Sigmoid colon (tissue), 7 donors: ENCODE results near the gene PRXL2B. TPM values are rescaled to one million over a fixed set of nuclear protein-coding genes. Genes with fewer than 3 reads are reported as not detected.
A peak's percentile ranks its signal among the peaks of the same experiment; 100 is the strongest.

Experiments used
- DNase-seq: peaks from one replicate; pipeline ENCODE4 v3.0.0-alpha.2; 2019
- H3K27ac ChIP-seq, 4 donors: fragments of 200-600 bp; sonication (generic); one replicate each; pipeline ENCODE4 v1.5.1; 2016 to 2019; ENCODE audit warnings: mild to moderate bottlenecking in 1 of 4
- H3K27me3 ChIP-seq, 3 donors: fragments of 200-600 bp; sonication (generic); one replicate each; pipeline ENCODE4 v1.5.1; 2019; ENCODE audit warnings: mild to moderate bottlenecking in 1 of 3
- H3K36me3 ChIP-seq, 4 donors: fragments of 200-600 bp; sonication (generic); one replicate each; pipeline ENCODE4 v1.5.1; 2016 to 2019
- H3K4me1 ChIP-seq, 4 donors: fragments of 200-600 bp; sonication (generic); one replicate each; pipeline ENCODE4 v1.5.1; 2017 to 2019
- H3K4me3 ChIP-seq, 4 donors: fragments of 200-600 bp; sonication (generic); one replicate each; pipeline ENCODE4 v1.5.1; 2017 to 2019; ENCODE audit warnings: mild to moderate bottlenecking in 2 of 4, moderate library complexity in 1 of 4
- H3K9me3 ChIP-seq, 4 donors: fragments of 200-600 bp in 3 of 4; sonication (generic) in 3 of 4; one replicate each; pipeline versions ENCODE4 v1.5.1 to v1.6.1; 2013 to 2019
- CTCF ChIP-seq, 4 experiments: fragments of 450-650 bp in 3 of 4; fragments of 200-600 bp in 1 of 4; IDR thresholded peaks; one replicate each; pipeline ENCODE4 v1.5.1; 2016 to 2019; ENCODE audit warnings: antibody characterized with exemption in 4 of 4, mild to moderate bottlenecking in 3 of 4, moderate library complexity in 2 of 4
- EP300 ChIP-seq, 4 donors: sonication (generic); formaldehyde crosslinking; IDR thresholded peaks; one replicate each; pipeline ENCODE4 v1.6.1; 2017; ENCODE audit warnings: antibody characterized with exemption in 4 of 4
- POLR2A ChIP-seq, 2 donors: fragments of 450-650 bp; IDR thresholded peaks; one replicate each; pipeline ENCODE4 v1.6.1; 2016; ENCODE audit warnings: antibody characterized with exemption in 2 of 2, mild to moderate bottlenecking in 2 of 2, moderate library complexity in 2 of 2
- POLR2AphosphoS5 ChIP-seq, 4 donors: sonication (generic); formaldehyde crosslinking; IDR thresholded peaks; one replicate each; pipeline ENCODE4 v1.6.1; 2017; ENCODE audit warnings: antibody characterized with exemption in 4 of 4
- WGBS, 2 donors: extraction: QIAGEN DNeasy Blood & Tissue Kit; methylation state at CpG; one replicate each; pipeline ENCODE4 v1.1.7; 2013; 5-methylcytosine and 5-hydroxymethylcytosine counted together
- intact Hi-C: fragments of 100-400 bp; cut with DNase I; formaldehyde crosslinking; loops from one replicate; pipeline ENCODE4 v1.15.1; 2023
- polyA plus RNA-seq, 3 donors: library from polyadenylated mRNA; stranded (reverse); fragments of 200-250 nt; gene quantifications; one replicate each; pipeline ENCODE4 v1.2.3, GENCODE V29; 2013
- total RNA-seq, 4 donors: library from RNA; depleted of rRNA; stranded (reverse); fragments of >200 nt; gene quantifications; one replicate each; pipeline ENCODE4 v1.1.0, GENCODE V29; 2016
- donor health status: healthy with polysubstance abuse.
- donor health status: Bipolar disorder and iron deficiency.
- donor health status: healthy.

PRXL2B gene
- total RNA-seq (10 to 100 TPM in 3 of 4 donors, 1 to 10 TPM in 1; 8.6 to 18.2 (median 15.3) TPM), polyA plus RNA-seq (10 to 100 TPM; 28.2 to 53.2 (median 42.1) TPM)

DNA sequence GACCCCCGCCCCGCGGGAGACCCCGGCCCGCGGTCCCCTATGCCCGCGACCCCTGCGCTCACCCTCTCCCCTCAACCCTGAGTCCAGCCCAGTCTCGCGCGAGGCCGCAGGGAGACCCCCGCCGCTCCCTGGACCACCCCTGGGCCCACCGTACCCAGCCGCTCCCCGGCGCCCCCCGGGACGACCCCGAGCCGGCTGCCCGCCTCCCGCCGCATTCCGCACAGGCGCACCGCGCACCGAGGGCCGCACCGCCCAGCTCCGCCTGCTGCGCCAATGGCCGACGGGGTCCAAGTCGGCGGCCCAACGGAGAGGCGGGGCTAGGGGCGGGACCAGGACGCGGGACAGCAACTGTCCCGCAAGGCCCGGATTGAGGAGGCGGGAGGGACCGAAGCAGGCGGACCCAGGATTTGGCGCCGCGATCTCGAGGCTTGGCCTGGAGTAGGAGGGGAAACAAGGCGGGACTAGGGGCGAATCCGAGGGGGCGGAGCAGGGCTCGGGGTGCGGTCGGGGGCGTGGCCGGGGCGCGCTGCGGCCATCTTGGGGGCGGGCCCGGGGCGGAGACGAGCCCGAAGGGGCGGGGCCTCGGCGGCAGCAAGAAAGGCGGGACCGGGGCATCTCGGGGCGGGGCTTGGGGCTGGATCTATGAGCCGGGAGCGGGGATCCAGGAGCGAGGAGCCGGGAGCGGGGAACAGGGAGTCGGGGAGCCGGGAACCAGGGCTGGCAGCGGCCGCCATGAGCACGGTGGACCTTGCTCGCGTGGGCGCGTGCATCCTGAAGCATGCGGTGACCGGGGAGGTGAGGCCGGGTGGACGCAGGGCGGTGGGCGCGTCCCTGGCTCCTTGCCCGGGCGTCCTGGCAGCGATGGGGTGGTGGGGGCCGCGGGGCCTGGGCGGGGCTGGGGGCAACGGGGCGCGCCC, at the start of gene PRXL2B:
TSS of gene PRXL2B (plus strand) at position 624 of the 917 bp plus-strand sequence. CDS start at position 733, 109 bp downstream.
- TF ChIP-seq EP300 (IDR thresholded peaks at IDR 0.05): no peak
- peak; percentile 86 to 95 (median 92) for TF ChIP-seq POLR2AphosphoS5 (IDR thresholded peaks at IDR 0.05)
- TF ChIP-seq CTCF (IDR thresholded peaks at IDR 0.05): no peak
- peak in 1 of 2 donors; percentile 50 for TF ChIP-seq POLR2A (IDR thresholded peaks at IDR 0.05)
- intact Hi-C loops: loop anchor here (1.0 to 5.0 kb wide), 4 partner anchors 39 to 389 kb away; partner anchors contain the start of gene PANK4

DNA sequence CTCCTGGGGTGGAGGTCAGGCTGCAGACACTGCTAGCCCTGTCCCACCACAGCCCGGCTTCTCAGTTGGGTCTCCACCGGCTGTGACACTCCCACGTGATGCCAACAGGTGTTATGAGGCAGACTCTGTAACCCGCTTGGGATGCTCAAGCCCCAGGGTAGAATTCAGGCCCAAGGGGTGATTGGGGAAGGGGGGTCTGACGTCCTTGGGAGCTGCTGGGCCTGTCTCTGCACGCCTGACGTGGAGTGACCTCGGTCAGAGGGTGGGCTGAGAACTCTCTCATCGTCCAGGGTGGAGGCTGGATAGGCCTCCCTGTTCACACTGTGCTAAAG, 48.8 kb upstream of the PRXL2B start:
- DNase-seq: no peak
- 24 to 66% methylated on average over 9 of the region's 9 CpGs for WGBS, 2 donors
- Histone ChIP-seq H3K4me1 (peaks cover 0 to 8% (median 6%) of the 10 kb centered on the region in 4 donors), H3K4me3 (no peak overlapping the region), H3K9me3 (no peaks in the 10 kb centered on the region), H3K36me3 (no peaks in the 10 kb centered on the region), H3K27ac (no peak overlapping the region), H3K27me3 (peaks cover 23 to 99% (median 64%) of the 10 kb centered on the region in 3 donors)
- intact Hi-C loops: no loop called here
- TF ChIP-seq EP300 (IDR thresholded peaks at IDR 0.05) (no peak), POLR2A (IDR thresholded peaks at IDR 0.05) (no peak), CTCF (IDR thresholded peaks at IDR 0.05) (no peak), POLR2AphosphoS5 (IDR thresholded peaks at IDR 0.05) (no peak)

More for the DNA sequence above, at the start of gene PRXL2B:
- WGBS, 2 donors: 1% methylated on average over 107 of the region's 107 CpGs
- H3K9me3 ChIP-seq: no peaks in the 10 kb centered on the region
- H3K27ac ChIP-seq: peak within 1 kb of the TSS; percentile 99 to 100 (median 100)
- peaks cover 0 to 7% (median 0%) of the 10 kb centered on the region in 4 donors for H3K36me3 ChIP-seq
- peak within 1 kb of the TSS; percentile 91 to 96 (median 94) for H3K4me3 ChIP-seq
- DNase-seq: peak; percentile 100
- no peaks in the 10 kb centered on the region for H3K27me3 ChIP-seq
- H3K4me1 ChIP-seq: peaks cover 0 to 40% (median 33%) of the 10 kb centered on the region in 4 donors

GRCh38 chr1:2538376-2538775, 48.2 kb upstream of the PRXL2B start:
- Histone ChIP-seq H3K9me3 (no peaks in the 10 kb centered on the region), H3K4me1 (peaks cover 0 to 8% (median 6%) of the 10 kb centered on the region in 4 donors), H3K27me3 (peaks cover 23 to 99% (median 66%) of the 10 kb centered on the region in 3 donors), H3K4me3 (no peak overlapping the region), H3K36me3 (no peaks in the 10 kb centered on the region), H3K27ac (no peak overlapping the region)
- WGBS, 2 donors: 86 to 91% methylated on average over 4 of the region's 4 CpGs
- no peak for TF ChIP-seq CTCF (IDR thresholded peaks at IDR 0.05)
- TF ChIP-seq POLR2A (IDR thresholded peaks at IDR 0.05): no peak
- no peak for TF ChIP-seq EP300 (IDR thresholded peaks at IDR 0.05)
- DNase-seq: no peak
- intact Hi-C loops: no loop called here

DNA sequence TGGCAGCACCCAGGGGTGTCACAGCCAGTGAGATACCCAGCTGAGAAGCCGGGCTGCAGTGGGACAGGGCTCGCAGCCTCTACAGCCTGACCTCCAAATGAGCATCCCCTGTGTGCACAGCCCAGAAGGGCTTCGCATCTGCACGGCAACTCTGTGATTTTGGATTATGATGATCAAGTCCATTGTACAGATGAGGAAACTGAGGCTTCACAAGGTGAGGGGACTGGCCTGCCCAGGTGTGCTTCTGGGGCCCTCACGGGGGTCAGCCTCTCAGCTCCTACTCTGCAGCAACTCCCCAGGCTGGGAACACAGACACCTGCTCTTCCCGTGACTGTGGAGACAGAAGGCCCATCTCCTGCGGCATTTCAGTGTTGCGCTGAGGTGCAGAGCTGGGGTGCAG, 47.7 kb upstream of the PRXL2B start:
- Histone ChIP-seq H3K4me3 (no peak overlapping the region), H3K4me1 (peaks cover 0 to 11% (median 8%) of the 10 kb centered on the region in 4 donors), H3K27ac (no peak overlapping the region), H3K36me3 (no peaks in the 10 kb centered on the region), H3K9me3 (no peaks in the 10 kb centered on the region), H3K27me3 (peaks cover 23 to 99% (median 66%) of the 10 kb centered on the region in 3 donors)
- 83 to 94% methylated on average over 8 of the region's 8 CpGs for WGBS, 2 donors
- intact Hi-C loops: no loop called here
- no peak for DNase-seq
- TF ChIP-seq CTCF (IDR thresholded peaks at IDR 0.05) (no peak), POLR2A (IDR thresholded peaks at IDR 0.05) (no peak), POLR2AphosphoS5 (IDR thresholded peaks at IDR 0.05) (no peak), EP300 (IDR thresholded peaks at IDR 0.05) (no peak)
